ENCODE data around the gene EFEMP2.
"Not testable (repeated sequence)": the region's sequence is repeated elsewhere in the genome, so short reads cannot be mapped to it uniquely, and the experiment has no call there.

EFEMP2 gene

GRCh38 chr11:65854161-65854592, 18.4 kb downstream of the EFEMP2 start:
- DNase-seq: no peak

- no peak for DNase-seq
These were observed 19.2 kb downstream of the EFEMP2 start for GRCh38 chr11:65853246-65853979.

GRCh38 chr11:65852508-65853245, 19.9 kb downstream of the EFEMP2 start:
- DNase-seq: no peak

GRCh38 chr11:65851811-65852507, 20.6 kb downstream of the EFEMP2 start:
- DNase-seq: no peak

GRCh38 chr11:65851083-65851579, 21.5 kb downstream of the EFEMP2 start:
- no peak for DNase-seq

- DNase-seq: no peak
These were observed 22.1 kb downstream of the EFEMP2 start for GRCh38 chr11:65850217-65851082.

GRCh38 chr11:65849771-65850216, 22.8 kb downstream of the EFEMP2 start:
- no peak for DNase-seq

GRCh38 chr11:65849366-65849765, 23.2 kb downstream of the EFEMP2 start:
- no peak for DNase-seq

- DNase-seq: not testable (repeated sequence)
These were observed 23.9 kb downstream of the EFEMP2 start for GRCh38 chr11:65848693-65849092.

- no peak for DNase-seq
These were observed 24.9 kb downstream of the EFEMP2 start for GRCh38 chr11:65847746-65848145.

GRCh38 chr11:65844231-65844872, 28.2 kb downstream of the EFEMP2 start:
- DNase-seq: no peak

GRCh38 chr11:65843811-65844210, 28.8 kb downstream of the EFEMP2 start:
- no peak for DNase-seq

- no peak for DNase-seq
These were observed 30.5 kb downstream of the EFEMP2 start for GRCh38 chr11:65842144-65842543.

- no peak for DNase-seq
These were observed 38.4 kb downstream of the EFEMP2 start for GRCh38 chr11:65834202-65834601.

- DNase-seq: peak; percentile 88 to 96
These were observed 39.1 kb downstream of the EFEMP2 start, which contains the start of gene SNX32 for GRCh38 chr11:65833297-65834030. Gene SNX32, plus strand, starts transcription at chr11:65833963. Its CDS starts 103 bp downstream, at chr11:65834066.

GRCh38 chr11:65832231-65832630, 40.4 kb downstream of the EFEMP2 start:
- DNase-seq: not testable (repeated sequence)

GRCh38 chr11:65829459-65829858, 43.1 kb downstream of the EFEMP2 start:
- DNase-seq: no peak

- no peak for DNase-seq
These were observed 45.4 kb downstream of the EFEMP2 start for GRCh38 chr11:65826984-65827735.

GRCh38 chr11:65822776-65823528, 49.6 kb downstream of the EFEMP2 start:
- DNase-seq: no peak
